ENCODE results near the gene CFAP70. TPM values are rescaled to one million over a fixed set of nuclear protein-coding genes. Genes with fewer than 3 reads are reported as not detected.

Gene CFAP70
- total RNA-seq, 1 experiment from 2014 or later, result 0.24 TPM

- H3K4me2 ChIP-seq (ENCODE audit: insufficient read depth, insufficient read length, low read length), result no peak overlapping the region
Observed at GRCh38 chr10:73248259-73248724, 110.4 kb downstream of the CFAP70 start.

More at GRCh38 chr10:73248259-73248724, 110.4 kb downstream of the CFAP70 start:
- H3K14ac ChIP-seq (ENCODE audit: insufficient read depth, low read length), result no peak overlapping the region
- H3K4me1 ChIP-seq (ENCODE audit: insufficient read depth, low read length), result no peaks in the 10 kb centered on the region
- H3K27ac ChIP-seq (ENCODE audit: insufficient read length, low read depth, low read length), result no peak overlapping the region
- H4K8ac ChIP-seq (replicated peaks; ENCODE audit: insufficient read length, low read depth, low read length), result no peak overlapping the region
- no peak overlapping the region for H2BK20ac ChIP-seq (ENCODE audit: low read depth, low read length, poor library complexity, severe bottlenecking)
- H3K9me3 ChIP-seq (ENCODE audit: control insufficient read depth, low read depth, low read length), result no peaks in the 10 kb centered on the region
- no peak overlapping the region for H2BK12ac ChIP-seq (ENCODE audit: insufficient read length, low read depth, low read length)
- no peak overlapping the region for H4K5ac ChIP-seq (ENCODE audit: insufficient read length, low read depth, low read length)
- Mint-ChIP-seq H3K4me3 (peak overlapping the region; percentile 66 to 99), H3K9me3 (no peaks in the 10 kb centered on the region; a peak in 1 of 5 replicates), H3K27me3 (ENCODE audit: low read depth) (no peaks in the 10 kb centered on the region), H3K36me3 (ENCODE audit: insufficient read depth in 1 of 3, low read depth in 3 of 3) (peaks cover 46 to 66% (median 54%) of the 10 kb centered on the region in 3 experiments), H3K27ac (peak overlapping the region in 2 of 3 experiments; percentile 64 to 89; a peak in 2 of 7 replicates), H3K4me1 (peaks cover 31 to 40% of the 10 kb centered on the region in 2 experiments)
- peaks cover 15% of the 10 kb centered on the region; the same call in 1 of the 2 replicates for H3K79me2 ChIP-seq (ENCODE audit: insufficient read depth, low read length)
- DNase-seq, result no peak
- H2AK5ac ChIP-seq (ENCODE audit: insufficient read length, low read length), result no peak overlapping the region
- no peak overlapping the region for H2BK5ac ChIP-seq (ENCODE audit: insufficient read length, low read length)
- WGBS (ENCODE audit: extremely low coverage, insufficient read length, low lambda C conversion rate), result no CpG with 5 or more reads among the region's 5 CpGs
- peaks cover 6% of the 10 kb centered on the region for H3K23me2 ChIP-seq (ENCODE audit: insufficient read length, low read depth, low read length, poor library complexity, severe bottlenecking)
- no peak overlapping the region for H3T11ph ChIP-seq (ENCODE audit: low read length)
- no peak overlapping the region for H3K56ac ChIP-seq (ENCODE audit: insufficient read length, low read depth, low read length)
- no peak for TF ChIP-seq CTCF (conservative IDR thresholded peaks at IDR 0.05)
- H2AFZ ChIP-seq (ENCODE audit: low read length), result no peak overlapping the region
- no peak overlapping the region for H2BK15ac ChIP-seq (ENCODE audit: low read depth, low read length)
- H4K20me1 ChIP-seq (ENCODE audit: control insufficient read depth, insufficient read depth, insufficient read length), result no peaks in the 10 kb centered on the region
- no peak overlapping the region for H4K91ac ChIP-seq (ENCODE audit: insufficient read length, low read depth, low read length)
- H3K79me1 ChIP-seq (ENCODE audit: insufficient read depth, low read depth, low read length, poor library complexity, severe bottlenecking), result peaks cover 21% of the 10 kb centered on the region
- H3K27me3 ChIP-seq (ENCODE audit: insufficient read depth, low read length), result no peaks in the 10 kb centered on the region
- H3K23ac ChIP-seq (ENCODE audit: insufficient read length, low read depth, low read length), result no peak overlapping the region
- H3K18ac ChIP-seq (ENCODE audit: insufficient read length, low read depth, low read length), result no peak overlapping the region
- H2BK120ac ChIP-seq (ENCODE audit: low read depth, low read length, poor library complexity, severe bottlenecking), result no peak overlapping the region
- no peak overlapping the region for H3K9ac ChIP-seq (ENCODE audit: extremely low read depth, insufficient read length, low read length)
- H3K4ac ChIP-seq (ENCODE audit: low read depth, low read length), result no peak overlapping the region

Measured in H9 (cell line).